ENCODE measurements around the gene PFDN1.

- TF ChIP-seq CTCF (optimal IDR thresholded peaks at IDR 0.05 in 1 of 3, IDR thresholded peaks at IDR 0.05 in 1 of 3, conservative IDR thresholded peaks at IDR 0.05 in 1 of 3; ENCODE audit: extremely low read depth in 1 of 3, insufficient read depth in 2 of 3, low read length in 3 of 3) (no peak), EZH2 (IDR thresholded peaks at IDR 0.05; ENCODE audit: low read length) (no peak)
These were observed 53.4 kb downstream of the PFDN1 start for GRCh38 chr5:140249536-140249935.

Data from keratinocyte (primary cell).